ENCODE measurements around the gene RFX1.

Gene RFX1

DNA sequence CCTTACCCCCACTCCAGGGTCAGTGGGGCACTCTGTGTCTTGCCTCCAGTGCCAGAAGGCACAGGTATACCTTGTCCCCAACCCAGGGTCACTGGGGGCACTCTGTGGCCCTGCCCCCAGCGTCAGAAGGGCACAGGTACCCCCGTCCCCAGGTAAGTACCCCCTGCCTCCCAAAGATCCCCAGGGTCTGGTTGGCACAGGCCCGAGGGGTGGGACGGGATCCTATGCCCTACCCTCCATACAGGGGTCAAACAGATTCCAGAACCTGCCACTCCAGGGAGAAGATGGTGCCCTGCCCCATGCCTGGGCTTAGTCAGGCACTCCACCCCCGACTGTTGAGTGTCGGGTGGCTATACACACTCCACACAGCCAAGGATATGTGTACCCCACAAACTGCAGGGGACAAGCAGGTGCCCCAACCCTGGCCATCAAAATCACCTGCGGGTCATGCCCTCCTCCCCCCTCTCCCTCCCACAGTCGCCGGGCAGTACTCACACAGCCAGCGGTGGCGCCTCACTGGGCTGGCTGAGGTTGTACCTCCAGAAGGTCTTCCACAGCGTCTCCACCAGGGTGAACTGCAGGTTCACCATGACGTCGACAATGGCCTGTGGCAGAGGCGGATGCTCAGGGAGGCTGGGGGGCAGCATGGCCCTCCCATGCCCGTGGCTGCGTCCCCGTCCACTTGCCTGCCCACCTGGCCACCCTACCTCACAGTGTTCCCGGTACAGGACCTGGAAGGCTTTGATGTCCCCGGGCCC lies 40.0 kb downstream of the RFX1 start:
- no peak for DNase-seq (ENCODE audit: low spot score)
- TF ChIP-seq, protein P1, sequence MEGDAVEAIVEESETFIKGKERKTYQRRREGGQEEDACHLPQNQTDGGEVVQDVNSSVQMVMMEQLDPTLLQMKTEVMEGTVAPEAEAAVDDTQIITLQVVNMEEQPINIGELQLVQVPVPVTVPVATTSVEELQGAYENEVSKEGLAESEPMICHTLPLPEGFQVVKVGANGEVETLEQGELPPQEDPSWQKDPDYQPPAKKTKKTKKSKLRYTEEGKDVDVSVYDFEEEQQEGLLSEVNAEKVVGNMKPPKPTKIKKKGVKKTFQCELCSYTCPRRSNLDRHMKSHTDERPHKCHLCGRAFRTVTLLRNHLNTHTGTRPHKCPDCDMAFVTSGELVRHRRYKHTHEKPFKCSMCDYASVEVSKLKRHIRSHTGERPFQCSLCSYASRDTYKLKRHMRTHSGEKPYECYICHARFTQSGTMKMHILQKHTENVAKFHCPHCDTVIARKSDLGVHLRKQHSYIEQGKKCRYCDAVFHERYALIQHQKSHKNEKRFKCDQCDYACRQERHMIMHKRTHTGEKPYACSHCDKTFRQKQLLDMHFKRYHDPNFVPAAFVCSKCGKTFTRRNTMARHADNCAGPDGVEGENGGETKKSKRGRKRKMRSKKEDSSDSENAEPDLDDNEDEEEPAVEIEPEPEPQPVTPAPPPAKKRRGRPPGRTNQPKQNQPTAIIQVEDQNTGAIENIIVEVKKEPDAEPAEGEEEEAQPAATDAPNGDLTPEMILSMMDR (IDR thresholded peaks at IDR 0.05; ENCODE audit: extremely low read depth, missing control alignments) = no peak

DNA sequence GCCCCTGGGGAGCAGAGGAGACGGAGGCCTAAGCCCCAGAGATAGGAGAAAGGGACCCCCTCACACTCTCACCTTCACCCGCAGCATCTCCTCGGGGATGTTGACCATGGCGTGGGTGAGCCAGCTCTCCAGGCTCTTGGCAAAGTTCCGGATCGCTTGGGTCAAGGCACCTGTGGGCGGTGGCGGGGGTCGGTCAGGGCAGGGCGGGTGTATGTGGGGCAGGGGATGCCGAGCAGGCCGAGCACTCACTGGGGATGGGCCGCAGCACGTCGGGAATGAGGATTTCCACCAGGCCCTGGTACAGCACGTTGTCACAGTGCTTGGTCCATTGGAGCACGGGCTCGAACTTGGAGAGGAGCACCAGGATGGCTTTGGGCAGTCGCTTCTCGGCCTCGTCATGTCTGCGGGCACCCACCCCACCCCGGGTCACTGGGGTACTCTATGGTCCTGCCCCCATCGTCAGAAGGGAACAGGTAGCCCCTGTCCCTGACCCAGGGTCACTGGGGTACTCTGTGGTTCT lies 40.7 kb downstream of the RFX1 start:
- TF ChIP-seq, protein P1 (IDR thresholded peaks at IDR 0.05; ENCODE audit: extremely low read depth, missing control alignments) = no peak
- DNase-seq (ENCODE audit: low spot score) = no peak

DNA sequence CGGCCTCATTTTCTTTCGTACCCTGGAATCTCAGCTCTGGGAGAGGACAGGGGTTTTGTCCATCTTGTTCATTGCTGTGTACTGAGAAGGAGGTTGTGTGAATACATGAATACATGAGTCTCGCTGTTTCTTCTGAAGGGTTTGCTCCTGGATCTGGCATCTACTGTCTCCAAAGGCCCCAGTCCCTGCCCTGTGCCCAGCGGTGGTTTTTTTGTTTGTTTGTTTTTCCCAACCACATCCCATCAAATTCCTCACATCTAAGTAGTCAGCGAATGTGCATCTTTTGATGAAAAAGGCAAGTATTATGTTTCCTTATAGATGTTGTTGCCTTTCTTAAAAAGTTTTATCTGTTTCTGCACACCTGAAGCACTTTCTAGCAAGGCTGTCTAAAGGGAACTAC lies 41.3 kb downstream of the RFX1 start:
- TF ChIP-seq, protein P1 (IDR thresholded peaks at IDR 0.05; ENCODE audit: extremely low read depth, missing control alignments) = no peak
- DNase-seq (ENCODE audit: low spot score) = no peak

DNA sequence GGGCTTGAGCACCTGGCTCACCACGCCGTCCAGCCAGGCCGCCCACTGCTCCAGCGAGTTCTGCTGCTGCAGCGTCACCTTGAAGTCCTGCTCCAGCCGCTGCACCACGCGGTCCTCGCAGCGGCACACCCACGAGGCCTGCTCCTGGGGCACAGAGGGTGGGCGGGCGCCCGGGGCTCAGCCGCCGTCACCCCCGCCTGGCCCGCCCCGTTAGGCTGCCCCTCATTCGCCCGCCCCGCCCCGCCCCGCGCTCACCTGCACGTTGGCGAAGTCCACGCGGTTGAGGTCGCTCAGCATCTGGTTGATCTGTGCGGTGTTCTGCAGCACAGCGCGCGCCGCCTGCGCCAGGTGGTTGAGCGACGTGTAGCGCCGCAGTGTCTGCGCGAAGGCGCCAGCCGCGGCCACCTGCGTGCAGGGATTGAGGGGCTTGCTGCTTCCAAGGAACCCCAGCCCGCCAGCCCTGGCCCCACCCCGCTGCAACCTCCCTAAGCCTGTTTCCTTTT lies 42.5 kb downstream of the RFX1 start:
- TF ChIP-seq, protein P1 (IDR thresholded peaks at IDR 0.05; ENCODE audit: extremely low read depth, missing control alignments) = no peak

DNA sequence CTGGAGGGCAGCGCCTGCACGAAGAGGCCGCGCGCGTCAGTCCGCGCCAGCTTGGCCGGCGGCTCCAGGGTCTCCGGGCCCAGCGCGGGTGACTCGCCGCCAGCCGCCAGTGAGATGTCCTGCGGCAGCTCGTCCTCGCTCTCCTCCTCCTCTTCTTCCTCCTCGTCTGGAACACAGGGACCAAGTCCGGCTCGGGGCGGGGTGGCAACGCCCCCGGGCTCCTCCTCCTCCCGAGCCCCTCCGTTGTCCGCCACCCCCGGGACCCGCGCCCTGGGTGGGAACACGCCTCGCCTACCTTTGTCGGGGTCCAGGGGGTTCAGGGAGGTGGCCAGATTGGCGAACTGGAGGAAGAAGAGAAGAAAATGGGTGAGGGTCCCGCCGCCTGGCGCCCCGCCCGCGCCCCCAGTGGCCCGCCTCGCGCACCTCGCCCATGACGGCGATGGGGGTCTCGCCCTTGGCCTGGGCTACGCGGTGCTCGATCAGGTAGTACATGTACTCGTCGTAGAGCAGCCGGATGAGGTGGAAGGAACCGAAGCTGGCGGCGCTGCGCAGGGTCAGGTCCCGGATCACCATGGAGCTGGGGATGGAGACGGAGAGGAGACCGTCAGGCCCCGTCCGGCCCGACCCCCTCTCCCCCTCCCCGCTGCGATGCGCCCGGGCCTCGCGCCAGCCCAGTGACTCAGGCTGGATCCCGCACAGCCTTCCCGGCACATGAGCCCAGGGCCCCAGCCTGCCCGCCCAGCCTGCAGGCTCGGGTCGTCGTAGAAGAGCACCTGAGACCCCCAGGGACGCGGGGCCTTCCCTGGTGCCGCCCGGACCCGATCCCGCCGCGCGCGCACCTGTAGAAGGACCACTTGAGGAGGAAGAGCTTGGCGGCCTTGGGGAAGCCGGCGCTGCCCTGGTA lies 43.2 kb downstream of the RFX1 start:
- TF ChIP-seq, protein P1 (IDR thresholded peaks at IDR 0.05; ENCODE audit: extremely low read depth, missing control alignments) = no peak
- DNase-seq (ENCODE audit: low spot score) = no peak

More for the DNA sequence above, 42.5 kb downstream of the RFX1 start:
- DNase-seq (ENCODE audit: low spot score) = no peak

DNA sequence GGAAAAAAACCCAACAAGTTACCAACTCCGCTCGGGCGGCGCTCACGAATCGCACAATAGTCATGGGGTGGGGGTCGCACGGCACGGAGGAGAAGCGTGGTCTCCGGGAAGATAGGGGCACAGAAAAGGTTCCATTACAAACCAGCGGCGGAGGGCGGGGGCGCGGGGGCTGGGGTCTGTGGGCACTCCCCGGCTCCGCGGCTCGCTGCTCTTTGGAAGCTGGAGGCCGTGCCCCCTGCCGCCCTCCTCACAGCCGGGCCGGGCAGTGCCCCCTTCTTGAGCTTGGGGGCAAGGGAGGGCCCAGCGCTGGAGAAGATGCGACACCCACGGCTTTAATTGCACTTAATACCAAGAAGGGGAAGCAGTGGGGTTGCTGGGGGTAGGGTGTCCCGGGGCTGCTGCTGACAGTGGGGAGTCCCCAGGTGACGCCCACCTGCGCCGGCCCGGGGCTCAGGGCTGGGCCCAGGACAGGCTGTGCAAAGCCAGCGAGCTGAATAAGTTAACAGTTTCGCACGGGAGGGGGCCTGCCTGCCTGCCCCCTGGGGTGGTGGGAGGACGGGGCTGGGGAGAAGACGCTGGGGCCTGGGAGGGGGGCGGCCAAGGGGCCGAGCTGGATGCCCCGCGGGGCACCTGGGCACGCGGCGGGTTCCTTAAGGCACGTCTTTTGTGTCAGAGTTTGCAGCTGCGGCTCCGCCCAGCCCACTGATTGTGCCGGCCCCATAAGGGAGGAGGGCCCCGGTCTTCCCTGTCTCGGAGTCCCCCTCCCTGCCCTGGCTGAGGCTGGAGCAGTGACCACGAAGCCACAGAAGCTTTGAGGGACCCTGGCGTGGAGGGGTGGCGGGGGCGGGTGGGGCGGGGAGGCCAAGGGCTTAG lies 44.1 kb downstream of the RFX1 start:
- TF ChIP-seq, protein P1 (IDR thresholded peaks at IDR 0.05; ENCODE audit: extremely low read depth, missing control alignments) = no peak
- no peak for DNase-seq (ENCODE audit: low spot score)
